ENCODE results near the gene PTPRD. TPM values are rescaled to one million over a fixed set of nuclear protein-coding genes. Genes with fewer than 3 reads are reported as not detected.

The PTPRD gene
- total and polyA plus RNA-seq, 9 of the 15 experiments (the other 6 are each of a cell fraction or from before 2014, with no cell fraction given): 0.11 TPM; not detected in 8

- Histone ChIP-seq H3K9me1 (ENCODE audit: control insufficient read depth, insufficient read depth, low read length) (no peaks in the 10 kb centered on the region), H3K79me2 (ENCODE audit: control insufficient read depth, insufficient read depth, low read length) (no peaks in the 10 kb centered on the region), H3K9me3 (replicated peaks; ENCODE audit: control insufficient read depth, insufficient read depth, low read depth, low read length) (no peaks in the 10 kb centered on the region), H3K9ac (ENCODE audit: insufficient read depth in 1 of 2, low read depth in 2 of 2, low read length in 2 of 2) (no peak overlapping the region), H3K27ac (ENCODE audit: extremely low read depth, low read depth, low read length) (no peak overlapping the region), H3K4me2 (ENCODE audit: insufficient read depth, low read length) (no peak overlapping the region), H3K36me3 (ENCODE audit: control insufficient read depth, insufficient read depth, low read length) (no peaks in the 10 kb centered on the region), H3K4me3 (no peak overlapping the region), H3K27me3 (ENCODE audit: control insufficient read depth in 2 of 2, insufficient read depth in 2 of 2, low read length in 2 of 2) (no peaks in the 10 kb centered on the region), H2AFZ (ENCODE audit: low read depth, low read length) (no peak overlapping the region), H3K4me1 (replicated peaks in 1 of 2; ENCODE audit: control insufficient read depth in 2 of 2, insufficient read depth in 2 of 2, low read length in 2 of 2) (no peaks in the 10 kb centered on the region), H4K20me1 (replicated peaks; ENCODE audit: control insufficient read depth, insufficient read depth, low read length) (no peaks in the 10 kb centered on the region)
- in situ Hi-C loops (cut with MboI): no loop called here
- TF ChIP-seq RBM25 (IDR thresholded peaks at IDR 0.05; ENCODE audit: low read depth, low read length, severe bottlenecking): no peak
- no peak for ATAC-seq
- no peak for FAIRE-seq
- DNase-seq (ENCODE audit: extremely low read depth in 1 of 4, low spot score in 3 of 4): no peak
- WGBS (ENCODE audit: insufficient coverage, low coverage, missing lambda C conversion rate): 0% methylated on average over 1 of the region's 1 CpG
- intact Hi-C loops (cut with micrococcal nuclease): no loop called here
- BruUV-seq (replicated peaks): no TSS peak
- ChIA-PET POLR2A (no interaction called here), CTCF (ENCODE audit: low intra/inter-chr PET ratio) (no interaction called here)
These were observed 2181.3 kb downstream of the PTPRD start for GRCh38 chr9:8431505-8431904.

- H3K4me3 ChIP-seq: no peak overlapping the region
- H3K9ac ChIP-seq (ENCODE audit: insufficient read depth in 1 of 2, low read depth in 2 of 2, low read length in 2 of 2): no peak overlapping the region
- POLR2A ChIA-PET: no interaction called here
- no peaks in the 10 kb centered on the region for H3K9me3 ChIP-seq (replicated peaks; ENCODE audit: control insufficient read depth, insufficient read depth, low read depth, low read length)
- BruUV-seq (replicated peaks): no TSS peak
- FAIRE-seq (no peak), DNase-seq (ENCODE audit: extremely low read depth in 1 of 4, low spot score in 3 of 4) (no peak), ATAC-seq (no peak)
- H3K27me3 ChIP-seq (ENCODE audit: control insufficient read depth in 2 of 2, insufficient read depth in 2 of 2, low read length in 2 of 2): no peaks in the 10 kb centered on the region
- CTCF ChIA-PET (ENCODE audit: low intra/inter-chr PET ratio): no interaction called here
- no peaks in the 10 kb centered on the region for H3K9me1 ChIP-seq (ENCODE audit: control insufficient read depth, insufficient read depth, low read length)
- H3K4me2 ChIP-seq (ENCODE audit: insufficient read depth, low read length): no peak overlapping the region
- H3K4me1 ChIP-seq (replicated peaks in 1 of 2; ENCODE audit: control insufficient read depth in 2 of 2, insufficient read depth in 2 of 2, low read length in 2 of 2): no peaks in the 10 kb centered on the region
- in situ Hi-C loops (cut with MboI): no loop called here
- no peaks in the 10 kb centered on the region for H3K36me3 ChIP-seq (ENCODE audit: control insufficient read depth, insufficient read depth, low read length)
- WGBS (ENCODE audit: insufficient coverage, low coverage, missing lambda C conversion rate): 2% methylated on average over 5 of the region's 5 CpGs
- TF ChIP-seq ETS1 (conservative IDR thresholded peaks at IDR 0.05; ENCODE audit: control insufficient read depth, low read depth, low read length) (no peak), SREBF2 (CRISPR knock-in tag; IDR thresholded peaks at IDR 0.05) (no peak), PYGO2 (tag; IDR thresholded peaks at IDR 0.05) (no peak), GABPB1 (CRISPR knock-in tag; IDR thresholded peaks at IDR 0.05) (no peak), MLX (CRISPR knock-in tag; conservative IDR thresholded peaks at IDR 0.05) (no peak), TEAD1 (CRISPR knock-in tag; IDR thresholded peaks at IDR 0.05) (no peak)
- no peaks in the 10 kb centered on the region for H3K79me2 ChIP-seq (ENCODE audit: control insufficient read depth, insufficient read depth, low read length)
- H4K20me1 ChIP-seq (replicated peaks; ENCODE audit: control insufficient read depth, insufficient read depth, low read length): no peaks in the 10 kb centered on the region
- no peak overlapping the region for H3K27ac ChIP-seq (ENCODE audit: extremely low read depth, low read depth, low read length)
- intact Hi-C loops (cut with micrococcal nuclease): no loop called here
- H2AFZ ChIP-seq (ENCODE audit: low read depth, low read length): no peak overlapping the region
These were observed 2181.9 kb downstream of the PTPRD start for GRCh38 chr9:8430945-8431344.
